Measurements from ENCODE around the gene FHL3. TPM values are rescaled to one million over a fixed set of nuclear protein-coding genes. Genes with fewer than 3 reads are reported as not detected.

The FHL3 gene
- total and polyA plus RNA-seq, 4 donors: 1.7 to 4.2 (median 2.8) TPM

- Histone ChIP-seq H3K9me3 (ENCODE audit: control insufficient read depth in 4 of 4, low read length in 3 of 4) (no peaks in the 10 kb centered on the region), H3K9ac (ENCODE audit: low read depth in 1 of 2, low read length in 2 of 2) (no peak overlapping the region), H3K36me3 (ENCODE audit: control insufficient read depth in 4 of 4, insufficient read depth in 3 of 4, low read depth in 1 of 4, low read length in 3 of 4) (no peaks in the 10 kb centered on the region), H3K4me1 (ENCODE audit: control insufficient read depth in 4 of 4, insufficient read depth in 4 of 4, low read length in 3 of 4) (no peaks in the 10 kb centered on the region), H3K27me3 (ENCODE audit: control insufficient read depth in 4 of 4, insufficient read depth in 4 of 4, low read length in 3 of 4) (no peaks in the 10 kb centered on the region), H3K27ac (ENCODE audit: low read depth in 1 of 2, low read length in 2 of 2) (no peak overlapping the region), H3K4me3 (ENCODE audit: low read depth in 1 of 3, low read length in 3 of 3) (no peak overlapping the region)
- no peak for DNase-seq (ENCODE audit: low spot score)
- no peak for TF ChIP-seq JUND (IDR thresholded peaks at IDR 0.05)
- no peak for TF ChIP-seq RAD21 (IDR thresholded peaks at IDR 0.05)
- TF ChIP-seq REST (IDR thresholded peaks at IDR 0.05): no peak
- no peak for TF ChIP-seq YY1 (IDR thresholded peaks at IDR 0.05)
- TF ChIP-seq FOXA2 (IDR thresholded peaks at IDR 0.05): no peak
- no peak for TF ChIP-seq HNF4A (conservative IDR thresholded peaks at IDR 0.05)
- TF ChIP-seq FOXA1 (IDR thresholded peaks at IDR 0.05): no peak
- no peak for TF ChIP-seq CTCF (IDR thresholded peaks at IDR 0.05; ENCODE audit: low read depth, low read length, missing input control)
- no peak for TF ChIP-seq NR2F2 (IDR thresholded peaks at IDR 0.05)
- TF ChIP-seq RXRA (IDR thresholded peaks at IDR 0.05): no peak
- TF ChIP-seq TAF1 (conservative IDR thresholded peaks at IDR 0.05): no peak
- no peak for TF ChIP-seq HNF4G (IDR thresholded peaks at IDR 0.05)
- WGBS: 76% methylated on average over 7 of the region's 7 CpGs
These were observed 48.2 kb upstream of the FHL3 start for GRCh38 chr1:38053416-38054091.

GRCh38 chr1:38052750-38053415 is 47.6 kb upstream of the FHL3 start:
- Histone ChIP-seq H3K9ac (ENCODE audit: low read depth in 1 of 2, low read length in 2 of 2) (no peak overlapping the region), H3K27me3 (ENCODE audit: control insufficient read depth in 4 of 4, insufficient read depth in 4 of 4, low read length in 3 of 4) (no peaks in the 10 kb centered on the region), H3K4me1 (ENCODE audit: control insufficient read depth in 4 of 4, insufficient read depth in 4 of 4, low read length in 3 of 4) (peaks cover 0 to 2% (median under 1%) of the 10 kb centered on the region in 4 donors), H3K27ac (ENCODE audit: low read depth in 1 of 2, low read length in 2 of 2) (no peak overlapping the region), H3K4me3 (ENCODE audit: low read depth in 1 of 3, low read length in 3 of 3) (no peak overlapping the region), H3K36me3 (ENCODE audit: control insufficient read depth in 4 of 4, insufficient read depth in 3 of 4, low read depth in 1 of 4, low read length in 3 of 4) (no peaks in the 10 kb centered on the region), H3K9me3 (ENCODE audit: control insufficient read depth in 4 of 4, low read length in 3 of 4) (no peaks in the 10 kb centered on the region)
- no peak for DNase-seq (ENCODE audit: low spot score)
- 67% methylated on average over 3 of the region's 3 CpGs for WGBS
- TF ChIP-seq REST (IDR thresholded peaks at IDR 0.05) (no peak), FOXA2 (IDR thresholded peaks at IDR 0.05) (no peak), RAD21 (IDR thresholded peaks at IDR 0.05) (no peak), SP1 (IDR thresholded peaks at IDR 0.05) (no peak), HNF4G (IDR thresholded peaks at IDR 0.05) (no peak), ZBTB33 (IDR thresholded peaks at IDR 0.05) (no peak), HNF4A (conservative IDR thresholded peaks at IDR 0.05) (no peak), FOXA1 (IDR thresholded peaks at IDR 0.05) (no peak), JUND (IDR thresholded peaks at IDR 0.05) (no peak), GABPA (IDR thresholded peaks at IDR 0.05 in 1 of 2, conservative IDR thresholded peaks at IDR 0.05 in 1 of 2) (no peak), YY1 (IDR thresholded peaks at IDR 0.05) (no peak), EGR1 (IDR thresholded peaks at IDR 0.05; ENCODE audit: low read depth in 2 of 2) (no peak), NR2F2 (IDR thresholded peaks at IDR 0.05) (no peak), ATF3 (IDR thresholded peaks at IDR 0.05) (no peak), MAX (IDR thresholded peaks at IDR 0.05) (no peak)
